ENCODE measurements around the gene MEIS2. TPM values are rescaled to one million over a fixed set of nuclear protein-coding genes. Genes with fewer than 3 reads are reported as not detected.

MEIS2 gene
- total RNA-seq, 4 donors from 2014 or later: 7.5 to 40.4 (median 21.2) TPM

GRCh38 chr15:37079726-37080125 is 20.6 kb downstream of the MEIS2 start:
- no peak overlapping the region for H3K4me3 ChIP-seq
- no peak overlapping the region for H3K27ac ChIP-seq
- H3K9me3 ChIP-seq: no peaks in the 10 kb centered on the region
- no peak for TF ChIP-seq POLR2A (IDR thresholded peaks at IDR 0.05)
- no peak for TF ChIP-seq CTCF (IDR thresholded peaks at IDR 0.05)
- no peaks in the 10 kb centered on the region for H3K4me1 ChIP-seq
- no peaks in the 10 kb centered on the region for H3K27me3 ChIP-seq
- peaks cover 0 to 7% (median 0%) of the 10 kb centered on the region in 3 donors for H3K36me3 ChIP-seq
- no peak for DNase-seq

- no peak for TF ChIP-seq CTCF (IDR thresholded peaks at IDR 0.05)
- TF ChIP-seq POLR2A (IDR thresholded peaks at IDR 0.05): no peak
- Histone ChIP-seq H3K27me3 (no peaks in the 10 kb centered on the region), H3K4me3 (no peak overlapping the region), H3K4me1 (no peaks in the 10 kb centered on the region), H3K9me3 (no peaks in the 10 kb centered on the region), H3K27ac (no peak overlapping the region), H3K36me3 (peaks cover 0 to 7% (median 0%) of the 10 kb centered on the region in 3 donors)
- DNase-seq: no peak
Measured at GRCh38 chr15:37078566-37078965, 21.8 kb downstream of the MEIS2 start.

GRCh38 chr15:37077623-37078351 is 22.6 kb downstream of the MEIS2 start:
- Histone ChIP-seq H3K4me1 (no peaks in the 10 kb centered on the region), H3K27ac (no peak overlapping the region), H3K9me3 (no peaks in the 10 kb centered on the region), H3K27me3 (no peaks in the 10 kb centered on the region), H3K4me3 (no peak overlapping the region), H3K36me3 (no peaks in the 10 kb centered on the region)
- no peak for TF ChIP-seq CTCF (IDR thresholded peaks at IDR 0.05)
- no peak for TF ChIP-seq POLR2A (IDR thresholded peaks at IDR 0.05)
- DNase-seq: no peak

- Histone ChIP-seq H3K27ac (no peak overlapping the region), H3K27me3 (no peaks in the 10 kb centered on the region), H3K4me3 (no peak overlapping the region), H3K9me3 (no peaks in the 10 kb centered on the region), H3K36me3 (no peaks in the 10 kb centered on the region), H3K4me1 (no peaks in the 10 kb centered on the region)
- no peak for DNase-seq
- TF ChIP-seq CTCF (IDR thresholded peaks at IDR 0.05) (no peak), POLR2A (IDR thresholded peaks at IDR 0.05) (no peak)
Measured at GRCh38 chr15:37076543-37076942, 23.8 kb downstream of the MEIS2 start.

GRCh38 chr15:37075777-37076176 is 24.6 kb downstream of the MEIS2 start:
- H3K4me1 ChIP-seq: no peaks in the 10 kb centered on the region
- H3K27me3 ChIP-seq: no peaks in the 10 kb centered on the region
- TF ChIP-seq POLR2A (IDR thresholded peaks at IDR 0.05) (no peak), CTCF (IDR thresholded peaks at IDR 0.05) (no peak)
- DNase-seq: no peak
- no peaks in the 10 kb centered on the region for H3K36me3 ChIP-seq
- no peak overlapping the region for H3K4me3 ChIP-seq
- no peak overlapping the region for H3K27ac ChIP-seq
- no peaks in the 10 kb centered on the region for H3K9me3 ChIP-seq

Measured in Peyer's patch (tissue), 4 donors.